Activated CD8-positive, alpha-beta memory T cell treated with anti-CD3 and anti-CD28 coated beads, Interleukin-2, amount 50 U/mL, for 48 hours (primary cell): ENCODE results near the gene GAGE12C.
"Not testable (repeated sequence)": the region's sequence is repeated elsewhere in the genome, so short reads cannot be mapped to it uniquely, and the experiment has no call there.

Source experiments
- DNase-seq: peaks from one replicate; pipeline ENCODE4 v3.0.0-alpha.2; 2020

The GAGE12C gene, protein sequence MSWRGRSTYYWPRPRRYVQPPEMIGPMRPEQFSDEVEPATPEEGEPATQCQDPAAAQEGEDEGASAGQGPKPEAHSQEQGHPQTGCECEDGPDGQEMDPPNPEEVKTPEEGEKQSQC

GRCh38 chrX:49531877-49532276 lies at the start of gene GAGE12C:
TSS of gene GAGE12C (plus strand) at chrX:49532177. CDS start at chrX:49533332, 1,155 bp downstream.
- not testable (repeated sequence) for DNase-seq

DNA sequence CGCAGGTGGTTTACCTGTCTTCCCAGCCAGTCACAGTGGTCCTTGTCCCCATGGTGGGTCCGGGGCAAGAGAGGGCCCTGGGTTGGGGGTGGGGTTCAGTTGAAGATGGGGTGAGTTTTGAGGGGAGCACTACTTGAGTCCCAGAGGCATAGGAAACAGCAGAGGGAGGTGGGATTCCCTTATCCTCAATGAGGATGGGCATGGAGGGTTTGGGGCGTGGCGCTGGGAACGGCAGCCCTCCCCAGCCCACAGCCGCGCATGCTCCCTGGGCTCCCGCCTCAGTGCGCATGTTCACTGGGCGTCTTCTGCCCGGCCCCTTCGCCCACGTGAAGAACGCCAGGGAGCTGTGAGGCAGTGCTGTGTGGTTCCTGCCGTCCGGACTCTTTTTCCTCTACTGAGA lies 9.5 kb downstream of the GAGE12C start, which contains the start of gene GAGE12D:
TSS of gene GAGE12D (plus strand) at position 301 of the 400 bp plus-strand sequence. CDS start 1,155 bp downstream, outside the sequence.
- not testable (repeated sequence) for DNase-seq

DNA sequence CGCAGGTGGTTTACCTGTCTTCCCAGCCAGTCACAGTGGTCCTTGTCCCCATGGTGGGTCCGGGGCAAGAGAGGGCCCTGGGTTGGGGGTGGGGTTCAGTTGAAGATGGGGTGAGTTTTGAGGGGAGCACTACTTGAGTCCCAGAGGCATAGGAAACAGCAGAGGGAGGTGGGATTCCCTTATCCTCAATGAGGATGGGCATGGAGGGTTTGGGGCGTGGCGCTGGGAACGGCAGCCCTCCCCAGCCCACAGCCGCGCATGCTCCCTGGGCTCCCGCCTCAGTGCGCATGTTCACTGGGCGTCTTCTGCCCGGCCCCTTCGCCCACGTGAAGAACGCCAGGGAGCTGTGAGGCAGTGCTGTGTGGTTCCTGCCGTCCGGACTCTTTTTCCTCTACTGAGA lies 19.0 kb downstream of the GAGE12C start, which contains the start of gene GAGE12E:
TSS of gene GAGE12E (plus strand) at position 301 of the 400 bp plus-strand sequence. CDS start 1,155 bp downstream, outside the sequence.
- DNase-seq = not testable (repeated sequence)

- not testable (repeated sequence) for DNase-seq
These were observed 28.6 kb downstream of the GAGE12C start, which contains the start of gene GAGE12F for GRCh38 chrX:49560542-49560941. TSS of gene GAGE12F (plus strand) at chrX:49560842. CDS start at chrX:49561997, 1,155 bp downstream.

DNA sequence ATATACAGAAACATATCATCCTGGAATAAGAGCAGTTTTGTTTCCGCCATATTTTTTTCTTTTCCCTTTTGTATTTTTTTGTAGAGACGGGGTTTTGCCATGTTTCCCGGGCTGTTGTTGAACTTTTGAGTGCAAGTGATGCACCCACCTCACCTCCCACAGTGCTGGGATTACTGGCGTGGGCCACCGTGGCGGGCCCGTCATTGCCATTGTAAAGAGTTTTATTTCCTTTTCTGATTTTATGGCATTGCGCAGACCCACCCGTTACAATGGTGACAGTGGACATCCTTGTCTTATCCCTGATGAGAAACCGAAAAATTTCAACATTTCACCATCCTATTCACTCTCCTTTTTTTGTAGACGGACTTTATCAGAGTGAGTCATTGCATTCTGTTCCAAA lies 36.8 kb downstream of the GAGE12C start:
- DNase-seq = not testable (repeated sequence)

DNA sequence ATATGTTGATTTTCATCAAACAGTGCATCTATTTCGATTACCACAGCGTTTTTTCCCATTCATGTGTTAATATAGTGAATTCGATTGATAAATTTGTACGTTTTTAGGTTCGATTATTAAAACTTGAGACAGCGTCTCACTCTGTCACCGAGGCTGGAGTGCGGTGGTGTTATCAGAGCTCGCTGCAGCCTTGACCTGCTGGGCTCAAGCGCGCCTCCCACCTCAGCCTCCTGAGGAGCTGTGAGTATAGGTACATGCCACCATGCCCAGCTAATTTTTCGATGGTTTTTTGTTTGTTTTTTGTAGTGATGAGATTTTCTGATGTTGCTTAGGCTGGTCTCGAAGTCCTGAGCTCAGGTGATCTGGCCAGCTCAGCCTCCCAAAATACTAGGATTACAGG lies 37.2 kb downstream of the GAGE12C start:
- DNase-seq = not testable (repeated sequence)

GRCh38 chrX:49570100-49570499 lies 38.1 kb downstream of the GAGE12C start, which contains the start of gene GAGE12G:
TSS of gene GAGE12G (plus strand) at chrX:49570400. CDS start at chrX:49571555, 1,155 bp downstream.
- DNase-seq = not testable (repeated sequence)

GRCh38 chrX:49579649-49580048 lies 47.7 kb downstream of the GAGE12C start, which contains the start of gene GAGE12H:
TSS of gene GAGE12H (plus strand) at chrX:49579949. CDS start at chrX:49581104, 1,155 bp downstream.
- DNase-seq = not testable (repeated sequence)
